Measurements from ENCODE around the gene CD274. TPM values are rescaled to one million over a fixed set of nuclear protein-coding genes. Genes with fewer than 3 reads are reported as not detected.
"Not testable (repeated sequence)": the region's sequence is repeated elsewhere in the genome, so short reads cannot be mapped to it uniquely, and the experiment has no call there.

CD274 gene
- total and polyA plus RNA-seq, 2 donors from 2014 or later = 2.0 to 5.0 TPM

DNA sequence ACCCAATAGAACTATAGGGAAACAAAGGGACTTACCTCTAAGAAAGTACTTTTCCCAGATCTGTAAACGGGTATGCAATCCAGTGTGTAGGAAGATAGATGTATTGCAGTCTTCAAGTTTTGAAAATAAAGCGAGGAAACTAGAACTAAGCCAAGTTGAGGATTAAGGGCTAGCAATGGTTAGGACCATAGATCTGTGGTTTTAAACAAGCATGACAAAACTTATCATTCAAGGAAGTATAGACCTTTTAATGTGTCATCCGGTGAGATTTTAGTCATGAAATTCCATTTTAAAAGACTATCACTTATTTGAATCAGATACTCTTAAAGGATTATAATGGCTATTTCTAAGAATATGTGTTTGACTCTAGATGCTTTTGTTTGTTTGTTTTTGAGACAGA is 20.5 kb downstream of the CD274 start:
- TF ChIP-seq, protein P1, sequence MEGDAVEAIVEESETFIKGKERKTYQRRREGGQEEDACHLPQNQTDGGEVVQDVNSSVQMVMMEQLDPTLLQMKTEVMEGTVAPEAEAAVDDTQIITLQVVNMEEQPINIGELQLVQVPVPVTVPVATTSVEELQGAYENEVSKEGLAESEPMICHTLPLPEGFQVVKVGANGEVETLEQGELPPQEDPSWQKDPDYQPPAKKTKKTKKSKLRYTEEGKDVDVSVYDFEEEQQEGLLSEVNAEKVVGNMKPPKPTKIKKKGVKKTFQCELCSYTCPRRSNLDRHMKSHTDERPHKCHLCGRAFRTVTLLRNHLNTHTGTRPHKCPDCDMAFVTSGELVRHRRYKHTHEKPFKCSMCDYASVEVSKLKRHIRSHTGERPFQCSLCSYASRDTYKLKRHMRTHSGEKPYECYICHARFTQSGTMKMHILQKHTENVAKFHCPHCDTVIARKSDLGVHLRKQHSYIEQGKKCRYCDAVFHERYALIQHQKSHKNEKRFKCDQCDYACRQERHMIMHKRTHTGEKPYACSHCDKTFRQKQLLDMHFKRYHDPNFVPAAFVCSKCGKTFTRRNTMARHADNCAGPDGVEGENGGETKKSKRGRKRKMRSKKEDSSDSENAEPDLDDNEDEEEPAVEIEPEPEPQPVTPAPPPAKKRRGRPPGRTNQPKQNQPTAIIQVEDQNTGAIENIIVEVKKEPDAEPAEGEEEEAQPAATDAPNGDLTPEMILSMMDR (IDR thresholded peaks at IDR 0.05; ENCODE audit: borderline replicate concordance, extremely low read depth, insufficient read depth) = no peak

DNA sequence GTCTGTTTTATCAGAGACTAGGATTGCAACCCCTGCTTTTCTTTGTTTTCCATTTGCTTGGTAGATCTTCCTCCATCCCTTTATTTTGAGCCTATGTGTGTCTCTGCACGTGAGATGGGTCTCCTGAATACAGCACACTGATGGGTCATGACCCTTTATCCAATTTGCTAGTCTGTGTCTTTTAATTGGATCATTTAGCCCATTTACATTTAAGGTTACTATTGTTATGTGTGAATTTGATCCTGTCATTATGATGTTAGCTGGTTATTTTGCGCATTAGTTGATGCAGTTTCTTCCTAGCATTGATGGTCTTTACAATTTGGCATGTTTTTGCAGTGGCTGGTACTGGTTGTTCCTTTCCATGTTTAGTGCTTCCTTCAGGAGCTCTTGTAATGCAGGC is 25.3 kb downstream of the CD274 start:
- H3K9ac ChIP-seq (ENCODE audit: low read length in 3 of 3); FAIRE-seq; H3K4me3 ChIP-seq (ENCODE audit: low read length in 3 of 3); H3K27me3 ChIP-seq (ENCODE audit: control insufficient read depth, insufficient read depth, low read length); H3K36me3 ChIP-seq (ENCODE audit: control insufficient read depth in 2 of 3, insufficient read depth in 3 of 3, low read length in 3 of 3); H3K4me1 ChIP-seq (ENCODE audit: control insufficient read depth in 2 of 3, insufficient read depth in 2 of 3, low read depth in 1 of 3, low read length in 3 of 3); intact Hi-C loops (cut with DNase I); DNase-seq; H3K27ac ChIP-seq (ENCODE audit: low read depth in 2 of 2, low read length in 2 of 2); H3K9me3 ChIP-seq (ENCODE audit: control insufficient read depth in 2 of 3, insufficient read depth in 1 of 3, low read length in 3 of 3): not testable (repeated sequence)

More for the DNA sequence above, 20.5 kb downstream of the CD274 start:
- Histone ChIP-seq H3K36me3 (ENCODE audit: control insufficient read depth in 2 of 3, insufficient read depth in 3 of 3, low read length in 3 of 3) (peaks cover 0 to 2% (median 0%) of the 10 kb centered on the region in 3 donors), H3K9me3 (ENCODE audit: control insufficient read depth in 2 of 3, insufficient read depth in 1 of 3, low read length in 3 of 3) (no peaks in the 10 kb centered on the region), H3K27me3 (ENCODE audit: control insufficient read depth, insufficient read depth, low read length) (no peaks in the 10 kb centered on the region), H3K27ac (ENCODE audit: low read depth in 2 of 2, low read length in 2 of 2) (no peak overlapping the region), H3K9ac (ENCODE audit: low read length in 3 of 3) (no peak overlapping the region), H3K4me1 (ENCODE audit: control insufficient read depth in 2 of 3, insufficient read depth in 2 of 3, low read depth in 1 of 3, low read length in 3 of 3) (no peaks in the 10 kb centered on the region), H3K4me3 (ENCODE audit: low read length in 3 of 3) (no peak overlapping the region)
- DNase-seq = no peak
- intact Hi-C loops (cut with DNase I) = no loop called here
- FAIRE-seq = no peak

DNA sequence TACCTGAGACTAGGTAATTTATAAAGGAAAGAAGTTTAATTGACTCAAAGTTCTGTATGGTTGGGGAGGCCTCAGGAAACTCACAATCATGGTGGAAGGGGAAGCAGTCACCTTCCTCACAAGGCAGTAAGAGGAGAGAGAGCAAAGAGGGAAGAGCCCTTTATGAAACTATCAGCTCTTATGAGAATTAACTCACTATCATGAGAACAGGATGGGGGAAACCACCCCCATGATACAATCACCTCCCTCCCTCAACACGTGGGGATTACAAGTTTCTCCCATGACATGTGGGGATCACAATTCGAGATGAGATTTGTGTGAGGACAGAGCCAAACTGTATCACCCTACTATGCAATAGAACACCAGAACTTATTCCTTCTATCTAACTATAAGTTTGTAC is 27.9 kb downstream of the CD274 start:
- DNase-seq (no peak), FAIRE-seq (no peak)
- Histone ChIP-seq H3K27ac (ENCODE audit: low read depth in 2 of 2, low read length in 2 of 2) (no peak overlapping the region), H3K4me1 (ENCODE audit: control insufficient read depth in 2 of 3, insufficient read depth in 2 of 3, low read depth in 1 of 3, low read length in 3 of 3) (no peaks in the 10 kb centered on the region), H3K9ac (ENCODE audit: low read length in 3 of 3) (no peak overlapping the region), H3K27me3 (ENCODE audit: control insufficient read depth, insufficient read depth, low read length) (no peaks in the 10 kb centered on the region), H3K9me3 (ENCODE audit: control insufficient read depth in 2 of 3, insufficient read depth in 1 of 3, low read length in 3 of 3) (no peaks in the 10 kb centered on the region), H3K36me3 (ENCODE audit: control insufficient read depth in 2 of 3, insufficient read depth in 3 of 3, low read length in 3 of 3) (no peaks in the 10 kb centered on the region), H3K4me3 (ENCODE audit: low read length in 3 of 3) (no peak overlapping the region)
- intact Hi-C loops (cut with DNase I) = no loop called here
- TF ChIP-seq, protein P1 (IDR thresholded peaks at IDR 0.05; ENCODE audit: borderline replicate concordance, extremely low read depth, insufficient read depth) = no peak

DNA sequence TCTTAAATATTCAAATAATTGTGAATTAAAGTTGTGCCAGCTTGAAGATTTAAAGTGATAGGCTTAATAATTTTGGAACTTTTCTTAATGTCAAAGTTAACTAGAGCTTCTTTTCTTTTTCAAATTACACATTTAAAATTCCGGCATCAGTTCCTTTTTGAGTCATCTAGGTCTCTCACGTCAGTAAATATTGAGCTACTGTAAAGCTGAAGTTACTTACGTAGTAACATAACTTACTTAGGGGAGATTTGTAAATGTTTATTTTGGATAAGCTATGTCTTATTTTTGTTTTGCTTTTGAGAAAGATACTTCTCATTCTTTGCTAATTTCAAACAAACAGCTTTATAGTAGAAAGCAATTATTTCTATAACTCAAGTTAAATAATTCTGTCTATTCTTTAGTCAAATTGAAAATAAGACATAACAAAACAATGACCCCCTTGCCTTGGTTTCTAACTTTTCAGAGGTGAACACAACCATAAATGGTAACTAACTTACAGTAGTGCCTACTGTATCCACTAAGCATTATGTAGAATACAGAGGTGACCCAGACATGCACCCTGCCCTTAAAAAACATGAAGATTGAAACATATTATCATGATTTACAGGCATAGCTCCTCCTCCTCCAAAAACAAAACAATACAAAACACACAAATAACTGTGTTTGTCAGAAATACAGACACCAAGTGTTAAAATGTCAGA is 29.8 kb downstream of the CD274 start:
- no peaks in the 10 kb centered on the region for H3K4me1 ChIP-seq (ENCODE audit: control insufficient read depth in 2 of 3, insufficient read depth in 2 of 3, low read depth in 1 of 3, low read length in 3 of 3)
- H3K27ac ChIP-seq (ENCODE audit: low read depth in 2 of 2, low read length in 2 of 2) = no peak overlapping the region
- H3K9me3 ChIP-seq (ENCODE audit: control insufficient read depth in 2 of 3, insufficient read depth in 1 of 3, low read length in 3 of 3) = no peaks in the 10 kb centered on the region
- no peaks in the 10 kb centered on the region for H3K36me3 ChIP-seq (ENCODE audit: control insufficient read depth in 2 of 3, insufficient read depth in 3 of 3, low read length in 3 of 3)
- TF ChIP-seq, protein P1 (IDR thresholded peaks at IDR 0.05; ENCODE audit: borderline replicate concordance, extremely low read depth, insufficient read depth) = no peak
- intact Hi-C loops (cut with DNase I) = no loop called here
- FAIRE-seq = no peak
- no peak overlapping the region for H3K9ac ChIP-seq (ENCODE audit: low read length in 3 of 3)
- DNase-seq = no peak
- H3K27me3 ChIP-seq (ENCODE audit: control insufficient read depth, insufficient read depth, low read length) = no peaks in the 10 kb centered on the region
- H3K4me3 ChIP-seq (ENCODE audit: low read length in 3 of 3) = no peak overlapping the region
